Gastrocnemius medialis (tissue), 4 donors: ENCODE measurements around the gene LIN52.

Experiments
- POLR2A ChIP-seq, 2 donors: fragments of 450-650 bp; IDR thresholded peaks; one replicate each; pipeline ENCODE4 v1.6.1; 2017; ENCODE audit warnings: antibody characterized with exemption in 2 of 2, mild to moderate bottlenecking in 2 of 2, moderate library complexity in 2 of 2
- TF ChIP-seq, protein P1 (sequence below), 5 experiments: fragments of 450-650 bp in 3 of 5; fragments of 200-600 bp in 2 of 5; sonication (generic) in 2 of 5; IDR thresholded peaks in 4 of 5; conservative IDR thresholded peaks in 1 of 5; 1 replicate in 4 of 5; 2 replicates in 1 of 5; pipeline ENCODE4 v1.5.1; 2016 to 2019; ENCODE audit warnings: antibody characterized with exemption in 5 of 5, mild to moderate bottlenecking in 3 of 5, moderate library complexity in 3 of 5

DNA sequence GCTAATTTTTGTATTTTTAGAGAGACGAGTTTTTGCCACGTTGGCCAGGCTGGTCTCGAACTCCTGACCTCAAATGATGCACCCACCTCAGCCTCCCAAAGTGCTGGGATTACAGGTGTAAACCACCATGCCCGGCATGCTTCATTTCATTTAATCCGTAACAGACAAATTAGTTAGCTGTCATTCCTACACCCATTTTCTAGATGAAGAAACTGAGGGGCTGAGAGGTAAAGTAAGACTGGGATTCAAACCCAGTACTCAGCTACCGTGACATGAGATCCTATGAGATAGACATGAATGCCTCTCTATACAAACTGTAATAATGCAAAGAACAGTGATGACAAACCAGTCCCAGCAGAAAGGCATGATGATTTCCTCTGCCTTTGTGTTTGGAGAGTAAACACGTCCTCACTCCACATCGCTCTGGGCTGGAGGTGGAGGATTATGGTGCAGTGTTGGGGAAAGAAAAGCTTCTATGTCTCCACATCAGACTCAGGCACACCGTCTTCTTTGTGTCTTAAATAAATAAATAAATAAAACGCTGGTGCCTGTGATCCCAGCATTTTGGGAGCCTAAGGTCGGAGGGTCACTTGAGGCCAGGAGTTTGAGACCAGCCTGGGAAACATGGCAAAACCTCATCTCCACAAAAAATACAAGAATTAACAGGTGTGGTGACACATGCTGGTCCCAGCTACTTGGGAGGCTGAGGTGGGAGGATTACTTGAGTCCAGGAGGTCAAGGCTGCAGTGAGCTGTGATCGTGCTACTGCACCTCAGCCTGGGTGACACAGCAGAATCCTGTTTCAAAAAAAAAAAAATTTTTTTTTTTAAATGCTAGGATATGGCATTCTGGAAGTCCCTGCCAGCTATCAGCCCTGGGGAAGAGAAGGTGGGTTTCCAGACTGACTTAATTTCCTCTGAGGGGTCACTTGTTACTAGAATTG lies 164.9 kb downstream of the LIN52 start:
- TF ChIP-seq, protein P1, sequence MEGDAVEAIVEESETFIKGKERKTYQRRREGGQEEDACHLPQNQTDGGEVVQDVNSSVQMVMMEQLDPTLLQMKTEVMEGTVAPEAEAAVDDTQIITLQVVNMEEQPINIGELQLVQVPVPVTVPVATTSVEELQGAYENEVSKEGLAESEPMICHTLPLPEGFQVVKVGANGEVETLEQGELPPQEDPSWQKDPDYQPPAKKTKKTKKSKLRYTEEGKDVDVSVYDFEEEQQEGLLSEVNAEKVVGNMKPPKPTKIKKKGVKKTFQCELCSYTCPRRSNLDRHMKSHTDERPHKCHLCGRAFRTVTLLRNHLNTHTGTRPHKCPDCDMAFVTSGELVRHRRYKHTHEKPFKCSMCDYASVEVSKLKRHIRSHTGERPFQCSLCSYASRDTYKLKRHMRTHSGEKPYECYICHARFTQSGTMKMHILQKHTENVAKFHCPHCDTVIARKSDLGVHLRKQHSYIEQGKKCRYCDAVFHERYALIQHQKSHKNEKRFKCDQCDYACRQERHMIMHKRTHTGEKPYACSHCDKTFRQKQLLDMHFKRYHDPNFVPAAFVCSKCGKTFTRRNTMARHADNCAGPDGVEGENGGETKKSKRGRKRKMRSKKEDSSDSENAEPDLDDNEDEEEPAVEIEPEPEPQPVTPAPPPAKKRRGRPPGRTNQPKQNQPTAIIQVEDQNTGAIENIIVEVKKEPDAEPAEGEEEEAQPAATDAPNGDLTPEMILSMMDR (IDR thresholded peaks at IDR 0.05 in 4 of 5, conservative IDR thresholded peaks at IDR 0.05 in 1 of 5), result no peak
- TF ChIP-seq POLR2A (IDR thresholded peaks at IDR 0.05), result no peak
